Activated CD8-positive, alpha-beta T cell treated with anti-CD3 and anti-CD28 coated beads, Interleukin-2, amount 10 ng/mL, durations not matched to agents 7 days and 5 days (primary cell): Measurements from ENCODE around the gene COL24A1. TPM values are rescaled to one million over a fixed set of nuclear protein-coding genes. Genes with fewer than 3 reads are reported as not detected.

ENCODE experiments used
- ATAC-seq: fragments of 150-1000 bp; cut with Tn5 transposase; one replicate; pipeline ENCODE4 v1.10.0; 2021; ENCODE audit warnings: moderate library complexity
- CTCF ChIA-PET: fragments of 350-600 bp; sonication (Branson Sonifier 250); formaldehyde crosslinking; loops from one replicate; lab custom pipeline; 2021; ENCODE audit warnings: antibody characterized with exemption; lab: Charles Lee
- POLR2A ChIA-PET: fragments of 350-600 bp; sonication (Branson Sonifier 250); formaldehyde crosslinking; loops from one replicate; lab custom pipeline; 2021; ENCODE audit warnings: antibody characterized with exemption; lab: Charles Lee
- DNase-seq: peaks from one replicate; pipeline ENCODE4 v3.0.0-alpha.2; 2020
- H3K27ac Mint-ChIP-seq: one replicate; pipeline ENCODE4 v1.8.0; 2021; ENCODE audit warnings: mild to moderate bottlenecking, mixed read lengths
- H3K27me3 Mint-ChIP-seq: one replicate; pipeline ENCODE4 v1.8.0; 2021; ENCODE audit warnings: low read depth, mixed read lengths
- H3K36me3 Mint-ChIP-seq: one replicate; pipeline ENCODE4 v1.8.0; 2021; ENCODE audit warnings: low read depth, mixed read lengths
- H3K4me1 Mint-ChIP-seq: one replicate; pipeline ENCODE4 v1.8.0; 2021; ENCODE audit warnings: low read depth, mixed read lengths
- H3K4me3 Mint-ChIP-seq: one replicate; pipeline ENCODE4 v1.8.0; 2021; ENCODE audit warnings: mild to moderate bottlenecking, mixed read lengths
- H3K9me3 Mint-ChIP-seq: one replicate; pipeline ENCODE4 v1.8.0; 2022; ENCODE audit warnings: mixed read lengths; ENCODE audit not compliant: insufficient read depth
- total RNA-seq, 2 experiments: library from RNA; stranded (reverse); gene quantifications; one replicate each; pipeline ENCODE4 v1.2.3, GENCODE V29; 2021

Gene COL24A1
- total RNA-seq, 2 experiments from 2014 or later: not detected

- DNase-seq (no peak), ATAC-seq (no peak)
- Mint-ChIP-seq H3K27ac (no peak overlapping the region), H3K4me1 (no peaks in the 10 kb centered on the region), H3K4me3 (no peak overlapping the region), H3K27me3 (no peaks in the 10 kb centered on the region), H3K9me3 (no peaks in the 10 kb centered on the region), H3K36me3 (no peaks in the 10 kb centered on the region)
- CTCF ChIA-PET: no interaction called here
- POLR2A ChIA-PET: no interaction called here
These were observed 27.2 kb upstream of the COL24A1 start for GRCh38 chr1:86183810-86184209.

DNA sequence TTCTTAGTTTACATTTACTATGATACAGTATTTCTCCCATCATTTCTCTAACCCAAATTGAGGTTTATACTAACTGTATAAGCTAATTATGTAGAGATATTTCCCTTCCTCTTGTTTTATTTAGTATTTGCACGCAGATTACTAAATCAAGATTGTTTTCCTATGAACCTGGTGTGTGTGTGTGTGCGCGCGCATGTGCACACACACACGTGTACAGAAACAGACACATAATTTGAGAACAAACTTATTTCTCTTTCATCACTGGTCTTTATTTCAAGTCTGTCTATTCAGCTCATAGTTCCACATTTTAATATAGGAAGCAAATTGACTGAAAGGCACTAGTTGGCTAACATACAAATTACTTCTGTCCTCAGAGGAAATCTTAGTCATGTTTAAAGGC, 19.7 kb upstream of the COL24A1 start:
- H3K27me3 Mint-ChIP-seq: no peaks in the 10 kb centered on the region
- no peaks in the 10 kb centered on the region for H3K36me3 Mint-ChIP-seq
- POLR2A ChIA-PET: no interaction called here
- no peaks in the 10 kb centered on the region for H3K4me1 Mint-ChIP-seq
- H3K4me3 Mint-ChIP-seq: no peak overlapping the region
- DNase-seq (no peak), ATAC-seq (no peak)
- H3K27ac Mint-ChIP-seq: no peak overlapping the region
- H3K9me3 Mint-ChIP-seq: no peaks in the 10 kb centered on the region
- CTCF ChIA-PET: no interaction called here

DNA sequence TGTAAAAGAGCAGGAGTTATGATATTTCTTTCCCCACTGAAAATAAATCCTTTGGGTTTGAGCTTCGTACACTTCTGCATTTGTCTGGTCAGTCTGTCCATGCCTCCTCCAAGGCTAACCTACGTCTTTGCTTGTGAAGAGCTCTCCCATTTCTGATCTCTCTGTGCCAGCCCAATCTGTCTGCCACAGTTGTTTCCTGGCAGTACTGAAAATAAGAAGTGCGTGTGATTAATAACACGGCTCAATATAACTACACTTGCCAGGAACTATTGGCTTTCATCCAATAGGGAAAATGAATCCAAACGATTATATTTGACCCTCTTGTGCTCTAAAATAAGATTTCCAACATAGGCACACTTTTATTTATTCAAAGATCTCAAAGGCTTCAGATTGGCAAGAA, 19.2 kb upstream of the COL24A1 start:
- Mint-ChIP-seq H3K4me1 (no peaks in the 10 kb centered on the region), H3K9me3 (no peaks in the 10 kb centered on the region), H3K36me3 (no peaks in the 10 kb centered on the region), H3K27me3 (no peaks in the 10 kb centered on the region), H3K27ac (no peak overlapping the region), H3K4me3 (no peak overlapping the region)
- ChIA-PET CTCF (no interaction called here), POLR2A (no interaction called here)
- DNase-seq: no peak
- no peak for ATAC-seq

- Mint-ChIP-seq H3K27me3 (no peaks in the 10 kb centered on the region), H3K27ac (no peak overlapping the region), H3K36me3 (no peaks in the 10 kb centered on the region), H3K4me1 (no peaks in the 10 kb centered on the region), H3K9me3 (no peaks in the 10 kb centered on the region), H3K4me3 (no peak overlapping the region)
- ATAC-seq: no peak
- CTCF ChIA-PET: no interaction called here
- POLR2A ChIA-PET: no interaction called here
- no peak for DNase-seq
These were observed 13.1 kb upstream of the COL24A1 start for GRCh38 chr1:86169625-86170024.

DNA sequence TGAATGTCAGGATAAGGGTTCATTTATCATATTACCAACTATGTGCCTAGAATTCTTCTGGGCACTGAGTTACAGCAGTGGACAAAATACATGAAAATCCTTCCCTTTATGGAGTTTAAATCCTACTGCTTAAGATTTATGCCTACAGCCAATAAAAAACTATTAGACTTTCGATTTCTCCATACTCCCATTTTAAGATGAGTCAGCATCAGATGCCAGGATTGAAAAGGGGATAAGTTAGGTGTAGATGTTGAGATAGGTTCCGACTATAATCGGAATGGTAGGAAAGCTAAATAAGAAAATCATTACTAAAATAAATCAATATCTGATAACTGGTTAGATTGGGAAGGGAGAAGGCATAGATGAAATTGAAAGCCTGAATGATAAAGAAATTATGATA, 3.2 kb upstream of the COL24A1 start:
- POLR2A ChIA-PET: no interaction called here
- CTCF ChIA-PET: no interaction called here
- H3K4me3 Mint-ChIP-seq: no peak overlapping the region
- no peak for ATAC-seq
- peaks cover 3% of the 10 kb centered on the region for H3K4me1 Mint-ChIP-seq
- no peaks in the 10 kb centered on the region for H3K9me3 Mint-ChIP-seq
- no peaks in the 10 kb centered on the region for H3K36me3 Mint-ChIP-seq
- no peak for DNase-seq
- no peak overlapping the region for H3K27ac Mint-ChIP-seq
- H3K27me3 Mint-ChIP-seq: peaks cover 26% of the 10 kb centered on the region

GRCh38 chr1:86155807-86156565, 586 bp downstream of the COL24A1 start:
- H3K27ac Mint-ChIP-seq: no peak overlapping the region
- ATAC-seq (peak; percentile 27), DNase-seq (no peak)
- H3K36me3 Mint-ChIP-seq: no peaks in the 10 kb centered on the region
- peaks cover 3% of the 10 kb centered on the region for H3K4me1 Mint-ChIP-seq
- H3K4me3 Mint-ChIP-seq: no peak overlapping the region
- H3K9me3 Mint-ChIP-seq: no peaks in the 10 kb centered on the region
- ChIA-PET POLR2A (no interaction called here), CTCF (no interaction called here)
- H3K27me3 Mint-ChIP-seq: peaks cover 39% of the 10 kb centered on the region

- CTCF ChIA-PET: no interaction called here
- DNase-seq (no peak), ATAC-seq (no peak)
- H3K4me1 Mint-ChIP-seq: peaks cover 3% of the 10 kb centered on the region
- no peak overlapping the region for H3K4me3 Mint-ChIP-seq
- no peak overlapping the region for H3K27ac Mint-ChIP-seq
- POLR2A ChIA-PET: no interaction called here
- H3K9me3 Mint-ChIP-seq: no peaks in the 10 kb centered on the region
- peaks cover 39% of the 10 kb centered on the region for H3K27me3 Mint-ChIP-seq
- no peaks in the 10 kb centered on the region for H3K36me3 Mint-ChIP-seq
These were observed 1.3 kb downstream of the COL24A1 start for GRCh38 chr1:86155051-86155806.

GRCh38 chr1:86154571-86155050, 2.0 kb downstream of the COL24A1 start:
- no peak for DNase-seq

GRCh38 chr1:86153836-86154235, 2.7 kb downstream of the COL24A1 start:
- Mint-ChIP-seq H3K4me1 (peaks cover 3% of the 10 kb centered on the region), H3K4me3 (no peak overlapping the region), H3K36me3 (no peaks in the 10 kb centered on the region), H3K27me3 (peaks cover 37% of the 10 kb centered on the region), H3K9me3 (no peaks in the 10 kb centered on the region), H3K27ac (no peak overlapping the region)
- ATAC-seq (no peak), DNase-seq (no peak)
- CTCF ChIA-PET: no interaction called here
- POLR2A ChIA-PET: no interaction called here

More at GRCh38 chr1:86154571-86155050, 2.0 kb downstream of the COL24A1 start:
- Mint-ChIP-seq H3K9me3 (no peaks in the 10 kb centered on the region), H3K27ac (no peak overlapping the region), H3K27me3 (peaks cover 39% of the 10 kb centered on the region), H3K4me3 (no peak overlapping the region), H3K36me3 (no peaks in the 10 kb centered on the region), H3K4me1 (peaks cover 3% of the 10 kb centered on the region)
- POLR2A ChIA-PET: no interaction called here
- CTCF ChIA-PET: no interaction called here
- no peak for ATAC-seq

GRCh38 chr1:86152887-86153286, 3.7 kb downstream of the COL24A1 start:
- Mint-ChIP-seq H3K4me3 (no peak overlapping the region), H3K36me3 (no peaks in the 10 kb centered on the region), H3K4me1 (peaks cover 3% of the 10 kb centered on the region), H3K9me3 (no peaks in the 10 kb centered on the region), H3K27ac (no peak overlapping the region), H3K27me3 (peaks cover 35% of the 10 kb centered on the region)
- ChIA-PET POLR2A (no interaction called here), CTCF (no interaction called here)
- DNase-seq (no peak), ATAC-seq (no peak)

- DNase-seq (no peak), ATAC-seq (no peak)
- POLR2A ChIA-PET: no interaction called here
- Mint-ChIP-seq H3K4me1 (peaks cover 3% of the 10 kb centered on the region), H3K9me3 (no peaks in the 10 kb centered on the region), H3K27me3 (peaks cover 24% of the 10 kb centered on the region), H3K4me3 (no peak overlapping the region), H3K27ac (no peak overlapping the region), H3K36me3 (no peaks in the 10 kb centered on the region)
- CTCF ChIA-PET: no interaction called here
These were observed 5.1 kb downstream of the COL24A1 start for GRCh38 chr1:86151427-86151826.

DNA sequence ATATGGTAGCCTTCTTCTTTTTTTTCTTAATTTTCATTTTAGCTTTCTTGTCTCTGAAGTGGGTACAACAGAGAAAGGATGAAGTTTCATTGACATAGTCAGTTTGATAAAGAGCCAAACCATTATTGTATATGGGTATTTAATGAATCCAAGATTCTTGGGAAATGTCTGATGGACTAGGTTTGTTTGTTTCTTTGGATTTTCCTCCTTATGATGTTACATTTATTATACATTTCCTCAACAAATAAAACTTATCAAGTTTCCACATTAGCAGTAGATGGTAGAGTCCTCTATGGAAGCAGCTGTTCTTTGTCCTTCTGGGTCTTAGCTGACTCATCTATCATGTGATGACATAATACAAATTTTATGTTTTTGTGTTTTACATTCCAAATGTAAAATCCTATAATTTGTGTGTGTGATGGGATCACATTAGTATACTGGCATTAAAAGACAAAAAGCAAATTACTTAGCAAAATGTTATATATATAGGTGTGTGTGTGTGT, 6.0 kb downstream of the COL24A1 start:
- Mint-ChIP-seq H3K27me3 (peaks cover 17% of the 10 kb centered on the region), H3K4me3 (no peak overlapping the region), H3K27ac (no peak overlapping the region), H3K4me1 (no peaks in the 10 kb centered on the region), H3K9me3 (no peaks in the 10 kb centered on the region), H3K36me3 (no peaks in the 10 kb centered on the region)
- POLR2A ChIA-PET: no interaction called here
- ATAC-seq: no peak
- CTCF ChIA-PET: no interaction called here
- DNase-seq: no peak
